T follicular helper cell (primary cell): Measurements from ENCODE around the gene SNRNP25.
A peak's percentile ranks its signal among the peaks of the same experiment; 100 is the strongest.
"Not testable (repeated sequence)": the region's sequence is repeated elsewhere in the genome, so short reads cannot be mapped to it uniquely, and the experiment has no call there.

ENCODE experiments used
- DNase-seq: peaks from one replicate; pipeline ENCODE4 v3.0.0-alpha.2; 2020; ENCODE audit warnings: low read depth
- total RNA-seq, 2 experiments: gene quantifications; one replicate each; lab custom pipeline; 2026; lab: John Stamatoyannopoulos, UW

SNRNP25 gene
- 9.6 to 16.5 reads per million in 2 experiments for total RNA-seq

- peak; percentile 98 for DNase-seq
These were observed at the start of gene SNRNP25, which contains the start of gene POLR3K for GRCh38 chr16:53346-54236. Gene SNRNP25 (plus strand): TSS chr16:53828. CDS start chr16:54017, 189 bp downstream. Gene POLR3K (minus strand): TSS chr16:53608. CDS start chr16:53586, 22 bp downstream.

GRCh38 chr16:9903-10665 is 43.5 kb upstream of the SNRNP25 start:
- DNase-seq, result peak; percentile 8

GRCh38 chr16:10772-11171 is 42.9 kb upstream of the SNRNP25 start:
- peak; percentile 83 for DNase-seq

DNA sequence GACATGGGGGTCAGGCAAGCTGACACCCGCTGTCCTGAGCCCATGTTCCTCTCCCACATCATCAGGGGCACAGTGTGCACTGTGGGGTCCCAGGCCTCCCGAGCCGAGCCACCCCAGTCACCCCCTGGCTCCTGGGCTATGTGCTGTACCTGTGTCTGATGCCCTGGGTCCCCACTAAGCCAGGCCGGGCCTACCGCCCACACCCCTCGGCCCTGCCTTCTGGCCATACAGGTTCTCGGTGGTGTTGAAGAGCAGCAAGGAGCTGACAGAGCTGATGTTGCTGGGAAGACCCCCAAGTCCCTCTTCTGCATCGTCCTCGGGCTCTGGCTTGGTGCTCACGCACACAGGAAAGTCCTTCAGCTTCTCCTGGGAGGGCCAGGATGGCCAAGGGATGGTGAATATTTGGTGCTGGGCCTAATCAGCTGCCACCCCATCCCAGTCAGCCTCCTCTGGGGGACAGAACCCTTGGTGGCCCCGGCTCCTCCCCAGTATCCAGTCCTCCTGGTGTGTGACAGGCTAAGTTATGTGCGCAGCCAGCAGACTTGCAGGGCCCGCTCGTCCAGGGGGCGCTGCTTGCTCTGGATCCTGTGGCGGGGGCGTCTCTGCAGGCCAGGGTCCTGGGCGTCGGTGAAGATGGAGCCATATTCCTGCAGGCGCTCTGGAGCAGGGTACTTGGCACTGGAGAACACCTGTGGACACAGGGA is 36.4 kb upstream of the SNRNP25 start:
- DNase-seq, result not testable (repeated sequence)

DNA sequence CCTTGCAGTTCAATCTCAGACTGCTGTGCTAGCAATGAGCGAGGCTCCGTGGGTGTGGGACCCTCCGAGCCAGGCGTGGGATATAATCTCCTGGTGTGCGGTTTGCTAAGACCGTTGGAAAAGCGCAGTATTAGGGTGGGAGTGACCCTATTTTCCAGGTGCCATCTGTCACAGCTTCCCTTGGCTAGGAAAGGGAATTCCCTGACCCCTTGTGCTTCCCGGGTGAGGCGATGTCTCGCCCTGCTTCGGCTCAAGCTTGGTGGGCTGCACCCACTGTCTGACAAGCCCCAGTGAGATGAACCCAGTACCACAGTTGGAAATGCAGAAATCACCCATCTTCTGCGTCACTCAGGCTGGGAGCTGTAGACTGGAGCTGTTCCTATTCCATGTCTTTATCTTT is 32.7 kb upstream of the SNRNP25 start:
- not testable (repeated sequence) for DNase-seq

DNA sequence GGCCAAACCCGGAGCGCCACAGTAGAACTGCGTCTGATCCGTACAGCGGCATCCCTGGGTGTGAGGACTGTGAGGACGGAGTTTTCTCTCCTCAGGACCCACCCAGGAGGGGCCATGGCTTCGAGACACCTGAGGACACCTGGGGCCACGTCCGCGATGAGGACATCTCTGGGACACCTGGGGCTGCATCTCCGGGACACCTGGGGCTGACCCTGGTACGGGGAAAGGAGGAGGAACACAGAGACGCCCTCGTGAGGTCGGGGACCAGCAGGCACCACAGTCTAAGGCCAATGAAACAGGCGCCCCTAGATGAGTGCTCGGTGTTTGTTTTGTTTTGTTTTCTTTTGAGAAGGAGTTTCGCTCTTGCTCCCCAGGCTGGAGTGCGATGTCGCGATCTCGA is 29.5 kb upstream of the SNRNP25 start:
- DNase-seq, result not testable (repeated sequence)

- DNase-seq, result not testable (repeated sequence)
These were observed 27.7 kb upstream of the SNRNP25 start for GRCh38 chr16:25926-26348.

GRCh38 chr16:30627-31026 is 23.0 kb upstream of the SNRNP25 start:
- not testable (repeated sequence) for DNase-seq

DNA sequence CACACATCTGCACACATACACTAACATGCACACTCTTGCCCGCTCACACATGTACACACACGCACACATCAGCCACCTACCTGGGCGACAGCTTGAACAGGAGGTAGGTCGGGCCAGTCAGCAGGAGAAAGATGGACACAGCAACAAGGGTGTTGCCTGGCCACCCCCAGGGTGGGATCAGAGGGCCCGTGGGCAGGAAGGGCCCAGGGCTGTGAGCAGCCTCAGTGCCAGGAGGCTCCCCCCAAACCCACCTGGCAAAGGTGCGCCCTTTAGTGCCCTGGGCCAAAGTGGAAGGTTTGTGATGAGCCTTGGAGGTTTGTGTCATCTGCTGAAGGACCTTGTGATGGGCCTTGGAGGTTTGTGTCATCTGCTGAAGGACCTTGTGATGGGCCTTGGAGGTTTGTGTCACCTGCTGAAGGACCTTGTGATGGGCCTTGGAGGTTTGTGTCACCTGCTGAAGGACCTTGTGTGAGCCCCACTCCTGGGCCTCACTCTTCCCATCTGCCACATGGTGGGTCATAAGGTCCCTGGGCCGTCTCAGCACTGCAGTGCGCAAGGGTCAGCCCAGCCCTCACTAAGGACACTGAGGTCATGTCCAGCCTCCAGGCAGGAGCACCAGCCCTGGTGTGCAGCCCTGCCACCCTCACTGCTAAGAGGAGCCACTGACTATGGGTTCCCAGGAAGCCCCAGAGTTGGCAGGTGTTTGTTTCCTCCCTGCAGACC is 20.3 kb upstream of the SNRNP25 start:
- not testable (repeated sequence) for DNase-seq

DNA sequence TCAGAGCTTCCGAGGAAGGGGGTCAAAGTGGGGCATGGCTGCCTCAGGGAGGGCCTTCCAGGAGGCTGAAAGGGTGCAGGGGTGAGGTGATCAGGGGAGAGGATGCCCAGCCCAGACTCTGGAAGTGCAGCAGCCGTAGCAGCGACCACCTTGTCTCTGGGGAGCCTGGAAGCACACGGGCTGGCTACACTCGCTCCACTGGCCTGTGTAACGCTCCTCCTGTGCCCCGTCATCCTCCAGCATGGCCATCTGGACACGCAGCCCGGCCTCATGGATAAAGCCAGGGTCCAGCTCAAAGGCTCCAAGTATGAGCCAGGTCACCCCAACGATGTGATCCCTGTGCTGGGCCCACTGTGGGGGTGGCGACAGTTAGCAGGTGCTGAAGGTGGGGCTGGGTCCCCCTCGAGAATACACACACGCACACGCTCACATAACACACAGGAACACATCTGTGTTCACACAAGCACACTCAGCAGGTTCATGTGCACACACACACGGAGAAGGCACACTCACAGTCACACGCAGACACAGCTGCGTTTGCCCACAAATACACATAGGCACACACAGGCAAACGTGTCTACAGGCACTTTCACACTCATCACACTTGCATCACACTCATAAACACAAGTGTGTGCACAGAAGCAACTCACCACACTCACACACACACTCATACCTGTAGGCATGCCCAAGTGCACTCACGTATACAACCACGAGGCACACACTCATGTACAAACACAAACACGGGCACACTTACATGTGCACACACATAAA is 19.6 kb upstream of the SNRNP25 start:
- DNase-seq, result no peak

GRCh38 chr16:34648-34987 is 19.0 kb upstream of the SNRNP25 start:
- DNase-seq, result no peak

GRCh38 chr16:35011-35677 is 18.5 kb upstream of the SNRNP25 start:
- DNase-seq, result no peak

DNA sequence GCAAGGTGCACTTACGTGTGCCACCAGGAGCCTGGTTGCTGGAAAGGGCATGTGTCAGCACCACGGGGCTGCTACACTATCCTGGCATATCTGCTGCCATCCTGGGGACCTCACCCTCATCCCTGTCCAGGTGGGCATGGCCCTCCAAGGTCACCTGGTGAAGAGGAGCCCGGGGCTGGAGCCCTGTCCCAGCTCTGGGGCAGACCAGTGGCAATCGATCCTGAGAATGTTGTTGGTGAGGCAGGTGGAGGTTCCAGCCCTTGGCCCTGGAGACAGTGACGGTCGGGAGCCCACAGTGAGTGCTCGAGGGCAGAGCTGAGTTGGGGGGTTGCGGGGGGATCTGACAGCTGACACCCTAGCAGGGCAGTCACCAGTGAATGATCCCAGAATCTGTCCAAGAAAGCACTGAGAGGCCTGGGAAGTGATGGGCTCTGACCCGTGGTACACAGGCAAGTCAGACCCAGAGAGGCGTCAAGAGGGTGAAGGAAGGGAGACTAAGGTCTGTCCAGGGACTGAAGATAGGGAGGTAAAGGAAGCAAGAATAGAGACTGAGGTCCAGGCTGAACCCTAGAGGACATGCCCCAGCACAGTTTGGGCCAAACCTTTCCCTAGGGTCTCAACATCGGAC is 17.8 kb upstream of the SNRNP25 start:
- no peak for DNase-seq

GRCh38 chr16:36336-36984 is 17.2 kb upstream of the SNRNP25 start:
- no peak for DNase-seq

DNA sequence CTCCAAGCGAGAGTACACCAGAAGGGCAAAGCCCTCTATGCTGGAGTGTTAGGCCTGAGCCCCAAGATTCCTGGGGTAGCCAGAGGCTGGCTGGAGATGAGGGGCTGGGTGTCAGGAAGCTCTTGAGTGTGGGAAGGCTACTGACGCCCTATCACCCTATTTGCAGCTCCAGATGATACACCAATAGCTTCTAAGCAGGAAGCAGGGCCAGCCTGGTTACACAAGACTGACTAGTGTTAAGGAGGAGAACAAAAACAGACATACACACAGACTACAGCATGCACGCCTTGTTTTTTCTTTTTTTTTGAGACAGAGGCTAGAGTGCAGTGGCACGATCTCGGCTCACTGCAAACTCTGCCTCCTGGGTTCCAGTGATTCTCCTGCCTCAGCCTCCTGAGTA is 16.1 kb upstream of the SNRNP25 start:
- DNase-seq, result no peak

DNA sequence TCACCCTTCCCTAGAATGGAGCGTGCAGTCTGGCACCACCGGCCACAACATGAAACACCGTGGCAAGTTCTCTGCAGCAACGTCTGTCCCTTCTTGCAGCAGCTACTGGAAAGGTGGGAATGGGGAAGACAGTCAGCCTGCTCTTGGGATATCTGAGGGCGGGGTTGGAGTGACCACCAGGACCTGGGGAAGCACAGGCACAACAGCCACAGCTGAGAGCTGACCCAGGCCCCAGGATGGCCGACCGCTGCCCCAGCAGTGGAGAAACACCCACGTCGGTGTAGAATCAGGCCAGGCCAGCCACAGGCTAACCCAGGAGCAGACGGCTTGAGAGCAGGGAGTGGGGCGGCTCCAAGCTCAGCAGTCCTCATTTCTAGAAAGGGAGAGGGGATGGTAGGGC is 15.4 kb upstream of the SNRNP25 start:
- DNase-seq, result not testable (repeated sequence)

- no peak for DNase-seq
These were observed 14.4 kb upstream of the SNRNP25 start for GRCh38 chr16:38941-39892.
